Measurements from ENCODE around the gene QKI.

Gene QKI

DNA sequence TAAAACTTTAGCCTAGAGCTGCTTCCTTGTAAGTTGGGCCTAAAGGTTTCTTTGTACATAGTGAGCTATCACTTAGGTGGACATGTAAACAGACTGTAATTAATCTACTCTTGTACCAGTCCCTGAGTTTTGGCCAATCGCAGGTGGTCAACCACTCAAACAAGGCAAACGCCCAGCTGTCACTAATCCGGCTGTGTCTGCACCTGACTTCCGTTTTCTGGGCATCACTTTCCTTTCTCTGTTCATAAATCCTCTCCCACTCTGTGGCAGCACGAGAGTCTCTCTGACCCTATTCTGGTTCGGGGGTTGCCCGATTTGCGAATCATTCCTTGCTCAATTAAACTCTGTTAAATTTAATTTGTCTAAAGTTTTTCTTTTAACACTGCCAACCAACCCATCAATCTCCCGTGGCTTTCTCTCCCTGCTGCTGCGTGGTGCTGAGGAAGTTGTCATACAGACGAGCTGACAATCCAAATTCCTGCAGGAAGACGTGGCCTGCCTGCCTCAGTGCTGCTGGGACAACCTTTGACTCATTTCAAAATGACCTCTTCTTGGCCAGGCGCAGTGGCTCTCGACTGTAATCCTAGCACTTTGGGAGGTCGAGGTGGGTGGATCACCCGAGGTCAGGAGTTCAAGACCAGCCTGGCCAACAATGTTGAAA is 206.3 kb downstream of the QKI start:
- no peak for ATAC-seq (ENCODE audit: insufficient read depth, low read depth)
- Histone ChIP-seq H3K36me3 (ENCODE audit: insufficient read depth, low read length) (no peaks in the 10 kb centered on the region), H3K9me3 (ENCODE audit: insufficient read depth, low read length, severe bottlenecking) (peaks cover 4% of the 10 kb centered on the region), H3K27me3 (ENCODE audit: insufficient read depth, low read length, poor library complexity) (no peaks in the 10 kb centered on the region), H3K4me3 (ENCODE audit: low read depth in 1 of 2, low read length in 2 of 2) (no peak overlapping the region), H3K79me2 (ENCODE audit: insufficient read depth, low read length) (no peaks in the 10 kb centered on the region), H3K4me1 (ENCODE audit: insufficient read depth, low read length) (no peaks in the 10 kb centered on the region), H3K27ac (ENCODE audit: low read length) (no peak overlapping the region), H3K4me2 (ENCODE audit: insufficient read depth, low read length) (no peak overlapping the region), H3K9ac (ENCODE audit: low read depth, low read length) (no peak overlapping the region), H2AFZ (ENCODE audit: low read depth, low read length) (no peak overlapping the region), H4K20me1 (ENCODE audit: insufficient read depth, low read length) (no peaks in the 10 kb centered on the region)
- TF ChIP-seq, protein P1, sequence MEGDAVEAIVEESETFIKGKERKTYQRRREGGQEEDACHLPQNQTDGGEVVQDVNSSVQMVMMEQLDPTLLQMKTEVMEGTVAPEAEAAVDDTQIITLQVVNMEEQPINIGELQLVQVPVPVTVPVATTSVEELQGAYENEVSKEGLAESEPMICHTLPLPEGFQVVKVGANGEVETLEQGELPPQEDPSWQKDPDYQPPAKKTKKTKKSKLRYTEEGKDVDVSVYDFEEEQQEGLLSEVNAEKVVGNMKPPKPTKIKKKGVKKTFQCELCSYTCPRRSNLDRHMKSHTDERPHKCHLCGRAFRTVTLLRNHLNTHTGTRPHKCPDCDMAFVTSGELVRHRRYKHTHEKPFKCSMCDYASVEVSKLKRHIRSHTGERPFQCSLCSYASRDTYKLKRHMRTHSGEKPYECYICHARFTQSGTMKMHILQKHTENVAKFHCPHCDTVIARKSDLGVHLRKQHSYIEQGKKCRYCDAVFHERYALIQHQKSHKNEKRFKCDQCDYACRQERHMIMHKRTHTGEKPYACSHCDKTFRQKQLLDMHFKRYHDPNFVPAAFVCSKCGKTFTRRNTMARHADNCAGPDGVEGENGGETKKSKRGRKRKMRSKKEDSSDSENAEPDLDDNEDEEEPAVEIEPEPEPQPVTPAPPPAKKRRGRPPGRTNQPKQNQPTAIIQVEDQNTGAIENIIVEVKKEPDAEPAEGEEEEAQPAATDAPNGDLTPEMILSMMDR (IDR thresholded peaks at IDR 0.05; ENCODE audit: borderline replicate concordance, extremely low read depth, low read length, poor library complexity, severe bottlenecking), result no peak
- no peak for TF ChIP-seq EZH2 (IDR thresholded peaks at IDR 0.05; ENCODE audit: borderline replicate concordance, low read depth, low read length, severe bottlenecking)
- no peak for DNase-seq

DNA sequence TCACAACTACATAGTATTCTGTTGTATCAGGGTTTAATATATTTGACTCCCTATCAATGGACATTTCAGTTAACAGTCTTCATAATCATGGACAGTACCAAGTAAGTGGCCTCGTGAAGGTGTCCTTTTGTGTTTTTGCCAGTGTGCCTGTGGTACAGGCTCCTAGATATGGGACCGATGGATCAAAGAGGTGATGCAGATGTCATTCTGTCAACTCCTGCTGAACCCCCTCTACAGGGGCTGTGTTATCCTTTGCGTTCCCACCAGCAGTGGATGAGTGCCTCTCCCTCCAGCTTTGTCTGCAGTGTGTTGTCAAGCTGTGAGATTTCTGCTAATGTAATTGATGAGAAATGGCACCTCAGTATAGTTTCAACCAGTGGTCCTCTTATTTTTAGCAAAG is 210.7 kb downstream of the QKI start:
- Histone ChIP-seq H3K4me3 (ENCODE audit: low read depth in 1 of 2, low read length in 2 of 2) (no peak overlapping the region), H3K9ac (ENCODE audit: low read depth, low read length) (no peak overlapping the region), H4K20me1 (ENCODE audit: insufficient read depth, low read length) (no peaks in the 10 kb centered on the region), H3K79me2 (ENCODE audit: insufficient read depth, low read length) (no peaks in the 10 kb centered on the region), H3K4me2 (ENCODE audit: insufficient read depth, low read length) (no peak overlapping the region), H3K36me3 (ENCODE audit: insufficient read depth, low read length) (no peaks in the 10 kb centered on the region), H3K9me3 (ENCODE audit: insufficient read depth, low read length, severe bottlenecking) (peaks cover 10% of the 10 kb centered on the region), H3K4me1 (ENCODE audit: insufficient read depth, low read length) (no peaks in the 10 kb centered on the region), H2AFZ (ENCODE audit: low read depth, low read length) (no peak overlapping the region), H3K27ac (ENCODE audit: low read length) (no peak overlapping the region), H3K27me3 (ENCODE audit: insufficient read depth, low read length, poor library complexity) (no peaks in the 10 kb centered on the region)
- ATAC-seq (ENCODE audit: insufficient read depth, low read depth) (no peak), DNase-seq (no peak)
- TF ChIP-seq EZH2 (IDR thresholded peaks at IDR 0.05; ENCODE audit: borderline replicate concordance, low read depth, low read length, severe bottlenecking), result no peak
- TF ChIP-seq, protein P1 (IDR thresholded peaks at IDR 0.05; ENCODE audit: borderline replicate concordance, extremely low read depth, low read length, poor library complexity, severe bottlenecking), result no peak

DNA sequence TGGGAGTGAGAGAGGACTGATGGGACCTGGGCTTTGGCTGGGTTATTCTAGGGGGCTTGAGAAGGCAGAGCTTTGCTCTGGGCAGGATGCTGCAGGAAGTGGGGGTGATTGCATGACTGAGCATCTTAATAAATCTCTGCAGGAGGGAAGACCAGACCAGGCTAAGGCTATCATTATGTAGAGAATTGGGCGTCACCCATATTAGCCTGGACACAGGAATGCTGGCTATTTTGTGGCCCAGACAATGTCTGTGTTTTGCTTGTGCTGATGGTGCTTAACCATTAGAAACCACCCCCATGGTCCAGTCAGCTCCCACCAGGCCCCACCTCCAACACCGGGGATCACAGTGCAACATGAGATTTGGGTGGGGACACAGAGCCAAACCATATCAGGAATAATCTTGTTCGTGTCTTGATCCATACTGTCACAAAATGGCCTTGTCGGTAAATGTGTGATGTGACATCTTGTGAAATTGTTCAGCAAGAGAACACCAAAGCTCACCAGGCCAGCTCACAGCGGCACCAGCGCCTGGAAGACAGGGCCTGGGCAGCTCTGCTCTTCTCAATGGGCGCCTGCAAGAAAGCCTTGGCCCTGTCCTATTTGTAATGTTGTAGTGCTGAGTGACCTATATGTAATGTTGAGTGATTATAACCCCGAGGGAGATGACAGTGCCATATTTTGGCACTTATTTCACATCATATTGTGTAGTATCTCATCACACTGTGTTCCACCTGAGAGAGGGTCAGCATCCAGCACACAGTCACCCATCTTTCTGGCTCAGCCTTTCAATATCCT is 211.8 kb downstream of the QKI start:
- Histone ChIP-seq H3K4me3 (ENCODE audit: low read depth in 1 of 2, low read length in 2 of 2) (no peak overlapping the region), H3K9ac (ENCODE audit: low read depth, low read length) (no peak overlapping the region), H4K20me1 (ENCODE audit: insufficient read depth, low read length) (no peaks in the 10 kb centered on the region), H3K4me2 (ENCODE audit: insufficient read depth, low read length) (no peak overlapping the region), H2AFZ (ENCODE audit: low read depth, low read length) (no peak overlapping the region), H3K9me3 (ENCODE audit: insufficient read depth, low read length, severe bottlenecking) (peaks cover 12% of the 10 kb centered on the region), H3K36me3 (ENCODE audit: insufficient read depth, low read length) (no peaks in the 10 kb centered on the region), H3K27me3 (ENCODE audit: insufficient read depth, low read length, poor library complexity) (no peaks in the 10 kb centered on the region), H3K4me1 (ENCODE audit: insufficient read depth, low read length) (no peaks in the 10 kb centered on the region), H3K27ac (ENCODE audit: low read length) (no peak overlapping the region), H3K79me2 (ENCODE audit: insufficient read depth, low read length) (no peaks in the 10 kb centered on the region)
- no peak for DNase-seq
- no peak for ATAC-seq (ENCODE audit: insufficient read depth, low read depth)
- TF ChIP-seq, protein P1 (IDR thresholded peaks at IDR 0.05; ENCODE audit: borderline replicate concordance, extremely low read depth, low read length, poor library complexity, severe bottlenecking), result no peak
- no peak for TF ChIP-seq EZH2 (IDR thresholded peaks at IDR 0.05; ENCODE audit: borderline replicate concordance, low read depth, low read length, severe bottlenecking)

Data from DND-41 (cell line).